CD4-positive, alpha-beta T cell (primary cell): ENCODE results near the gene CFAP57. TPM values are rescaled to one million over a fixed set of nuclear protein-coding genes. Genes with fewer than 3 reads are reported as not detected.

ENCODE experiments used
- ATAC-seq: fragments of 200-7000 bp; cut with Tn5 transposase; one replicate; pipeline ENCODE4 v1.10.0; 2022; ENCODE audit warnings: mild to moderate bottlenecking; ENCODE audit not compliant: poor library complexity
- CTCF ChIA-PET: fragments of 350-600 bp; sonication (Branson Sonifier 250); formaldehyde crosslinking; loops from one replicate; lab custom pipeline; 2021; ENCODE audit warnings: antibody characterized with exemption, inconsistent platforms; lab: Charles Lee
- POLR2A ChIA-PET: fragments of 350-600 bp; sonication (Branson Sonifier 250); formaldehyde crosslinking; loops from one replicate; lab custom pipeline; 2021; ENCODE audit warnings: antibody characterized with exemption, inconsistent platforms; lab: Charles Lee
- DNase-seq, 14 experiments: peaks; one replicate each; pipeline ENCODE4 v3.0.0-alpha.2; 2013 to 2020; ENCODE audit warnings: mixed read lengths in 2 of 14
- H3K27ac ChIP-seq, 2 donors: one replicate each; pipeline versions ENCODE4 v1.5.1 to v1.7.0; 2013; ENCODE audit warnings: low read length in 2 of 2, low read depth in 1 of 2, mild to moderate bottlenecking in 1 of 2
- H3K27me3 ChIP-seq, 2 experiments: 1 replicate in 1 of 2; 2 replicates in 1 of 2; pipeline versions ENCODE4 v1.6.1 to v1.7.0; 2013; ENCODE audit warnings: low read length in 2 of 2, control low read depth in 1 of 2, mild to moderate bottlenecking in 1 of 2, moderate library complexity in 1 of 2; ENCODE audit not compliant: insufficient read depth in 2 of 2, control insufficient read depth in 1 of 2
- H3K36me3 ChIP-seq: one replicate; pipeline ENCODE4 v1.6.1; 2013; ENCODE audit warnings: low read length, control low read depth; ENCODE audit not compliant: insufficient read depth
- H3K4me1 ChIP-seq: one replicate; pipeline ENCODE4 v1.6.1; 2013; ENCODE audit warnings: low read length, control low read depth; ENCODE audit not compliant: insufficient read depth
- H3K4me3 ChIP-seq: one replicate; pipeline ENCODE4 v1.5.1; 2013; ENCODE audit warnings: mild to moderate bottlenecking, low read length, moderate library complexity
- H3K9me3 ChIP-seq, 2 experiments: 1 replicate in 1 of 2; 2 replicates in 1 of 2; pipeline versions ENCODE4 v1.6.1 to v1.7.0; 2013; ENCODE audit warnings: low read length in 2 of 2, mild to moderate bottlenecking in 2 of 2, control low read depth in 1 of 2, moderate library complexity in 1 of 2; ENCODE audit not compliant: control insufficient read depth in 1 of 2, insufficient read depth in 1 of 2
- H3K27ac Mint-ChIP-seq: one replicate; pipeline ENCODE4 v1.8.0; 2020; ENCODE audit warnings: mixed read lengths
- H3K27me3 Mint-ChIP-seq: one replicate; pipeline ENCODE4 v1.8.0; 2021; ENCODE audit warnings: mixed read lengths
- H3K36me3 Mint-ChIP-seq: one replicate; pipeline ENCODE4 v1.8.0; 2021; ENCODE audit warnings: low read depth, mixed read lengths
- H3K4me1 Mint-ChIP-seq: one replicate; pipeline ENCODE4 v1.8.0; 2021; ENCODE audit warnings: low read depth, mixed read lengths
- H3K4me3 Mint-ChIP-seq: one replicate; pipeline ENCODE4 v1.8.0; 2020; ENCODE audit warnings: mild to moderate bottlenecking, mixed read lengths
- H3K9me3 Mint-ChIP-seq: one replicate; pipeline ENCODE4 v1.8.0; 2020; ENCODE audit warnings: mixed read lengths
- CTCF ChIP-seq: fragments of 200-600 bp; IDR thresholded peaks from one replicate; pipeline ENCODE4 v1.8.0; 2022; ENCODE audit warnings: antibody characterized with exemption, mild to moderate bottlenecking
- intact Hi-C, 2 experiments: fragments of 100-400 bp; cut with DNase I in 1 of 2; cut with micrococcal nuclease in 1 of 2; formaldehyde crosslinking; loops; one replicate each; pipeline versions ENCODE4 v1.15.1 to v1.9.0; 2023 to 2025; cut with DNase I, micrococcal nuclease
- total RNA-seq, 174 experiments: library from RNA in 2 of 174; stranded (reverse) in 2 of 174; gene quantifications; one replicate each; pipeline ENCODE4 v1.2.3 and lab custom pipeline; 2021 to 2026

Gene CFAP57
- total RNA-seq, 2 experiments from 2014 or later, result not detected

- Mint-ChIP-seq H3K9me3 (no peaks in the 10 kb centered on the region), H3K36me3 (no peaks in the 10 kb centered on the region), H3K4me3 (no peak overlapping the region), H3K27ac (no peak overlapping the region), H3K27me3 (no peaks in the 10 kb centered on the region), H3K4me1 (no peaks in the 10 kb centered on the region)
- intact Hi-C loops, result no loop called here
- no peaks in the 10 kb centered on the region for H3K36me3 ChIP-seq
- ATAC-seq (no peak), DNase-seq (no peak)
- no peaks in the 10 kb centered on the region for H3K27me3 ChIP-seq
- no peak overlapping the region for H3K4me3 ChIP-seq
- H3K4me1 ChIP-seq, result no peaks in the 10 kb centered on the region
- CTCF ChIA-PET, result interaction anchor here (1.5 kb wide), 1 partner anchor 14 kb away, joined by 5 read pairs; no protein-coding TSS in a partner anchor
- no peaks in the 10 kb centered on the region for H3K9me3 ChIP-seq
- no peak overlapping the region for H3K27ac ChIP-seq
- POLR2A ChIA-PET, result no interaction called here
- no peak for TF ChIP-seq CTCF
Observed at GRCh38 chr1:43241413-43241836, 69.3 kb downstream of the CFAP57 start.

- no peak for ATAC-seq
- H3K9me3 ChIP-seq, result no peaks in the 10 kb centered on the region
- H3K9me3 Mint-ChIP-seq, result no peaks in the 10 kb centered on the region
- ChIA-PET CTCF (interaction anchor here (1.2 kb wide), 1 partner anchor 9 kb away, joined by 3 read pairs; no protein-coding TSS in a partner anchor), POLR2A (no interaction called here)
- no peaks in the 10 kb centered on the region for H3K27me3 ChIP-seq
- no peak for TF ChIP-seq CTCF
- DNase-seq, result no peak
- intact Hi-C loops, result no loop called here
- no peaks in the 10 kb centered on the region for H3K36me3 Mint-ChIP-seq
- no peaks in the 10 kb centered on the region for H3K27me3 Mint-ChIP-seq
- H3K4me1 ChIP-seq, result no peaks in the 10 kb centered on the region
- no peak overlapping the region for H3K27ac ChIP-seq
- H3K4me3 ChIP-seq, result no peak overlapping the region
- no peaks in the 10 kb centered on the region for H3K36me3 ChIP-seq
- H3K4me1 Mint-ChIP-seq, result no peaks in the 10 kb centered on the region
- H3K27ac Mint-ChIP-seq, result no peak overlapping the region
- H3K4me3 Mint-ChIP-seq, result no peak overlapping the region
Observed at GRCh38 chr1:43243299-43243698, 71.2 kb downstream of the CFAP57 start.

GRCh38 chr1:43246466-43247213, 74.5 kb downstream of the CFAP57 start:
- ChIA-PET POLR2A (no interaction called here), CTCF (interaction anchor here (0.6 kb wide), 1 partner anchor 271 kb away, joined by 3 read pairs; no protein-coding TSS in a partner anchor)
- ATAC-seq (no peak), DNase-seq (no peak)
- no peaks in the 10 kb centered on the region for H3K27me3 ChIP-seq
- H3K36me3 Mint-ChIP-seq, result no peaks in the 10 kb centered on the region
- no peaks in the 10 kb centered on the region for H3K9me3 Mint-ChIP-seq
- no peak for TF ChIP-seq CTCF
- no peak overlapping the region for H3K4me3 Mint-ChIP-seq
- no peaks in the 10 kb centered on the region for H3K9me3 ChIP-seq
- no peak overlapping the region for H3K27ac ChIP-seq
- no peaks in the 10 kb centered on the region for H3K4me1 ChIP-seq
- H3K4me1 Mint-ChIP-seq, result no peaks in the 10 kb centered on the region
- no peak overlapping the region for H3K27ac Mint-ChIP-seq
- no peaks in the 10 kb centered on the region for H3K27me3 Mint-ChIP-seq
- no peaks in the 10 kb centered on the region for H3K36me3 ChIP-seq
- no peak overlapping the region for H3K4me3 ChIP-seq
- intact Hi-C loops, result no loop called here
